Right atrium auricular region (tissue), 2 donors: ENCODE results near the gene RPL41. TPM values are rescaled to one million over a fixed set of nuclear protein-coding genes. Genes with fewer than 3 reads are reported as not detected.

Experiments used
- DNase-seq: peaks from one replicate; pipeline ENCODE4 v3.0.0-alpha.2; 2019; ENCODE audit warnings: low spot score
- H3K27ac ChIP-seq, 2 donors: fragments of 200-600 bp; sonication (generic); 1 replicate in 1 of 2; 2 replicates in 1 of 2; pipeline ENCODE4 v1.5.1; 2016 to 2019
- H3K27me3 ChIP-seq, 2 donors: fragments of 200-600 bp; sonication (generic); one replicate each; pipeline versions ENCODE4 v1.5.1 to v1.6.0; 2017 to 2019
- H3K36me3 ChIP-seq: fragments of 200-600 bp; sonication (generic); one replicate; pipeline ENCODE4 v1.5.1; 2016
- H3K4me1 ChIP-seq, 2 donors: fragments of 200-600 bp; sonication (generic); one replicate each; pipeline versions ENCODE4 v1.5.1 to v1.6.0; 2017 to 2019
- H3K4me3 ChIP-seq, 2 donors: fragments of 200-600 bp; sonication (generic); 1 replicate in 1 of 2; 2 replicates in 1 of 2; pipeline ENCODE4 v1.5.1; 2017 to 2019; ENCODE audit warnings: mild to moderate bottlenecking in 1 of 2, moderate library complexity in 1 of 2
- H3K9me3 ChIP-seq, 2 donors: fragments of 200-600 bp; sonication (generic); one replicate each; pipeline ENCODE4 v1.5.1; 2019
- CTCF ChIP-seq, 2 donors: fragments of 200-600 bp; sonication (generic); IDR thresholded peaks; one replicate each; pipeline ENCODE4 v1.5.1; 2019; ENCODE audit warnings: antibody characterized with exemption in 2 of 2
- total RNA-seq, 2 donors: library from RNA; depleted of rRNA; stranded (reverse); fragments of >200 nt; gene quantifications; one replicate each; pipeline ENCODE4 v1.1.0, GENCODE V29; 2016

Gene RPL41
- total RNA-seq, 2 donors from 2014 or later: 606 to 2,188 TPM

- peak overlapping the region; percentile 67 to 77 for H3K4me3 ChIP-seq
- H3K36me3 ChIP-seq: peaks cover 37% of the 10 kb centered on the region
- TF ChIP-seq CTCF (IDR thresholded peaks at IDR 0.05): no peak
- no peaks in the 10 kb centered on the region for H3K27me3 ChIP-seq
- no peaks in the 10 kb centered on the region for H3K9me3 ChIP-seq
- peak overlapping the region; percentile 90 for H3K27ac ChIP-seq
- no peak for DNase-seq
- H3K4me1 ChIP-seq: peaks cover 0 to 40% of the 10 kb centered on the region in 2 donors
These were observed 13.6 kb downstream of the RPL41 start for GRCh38 chr12:56129942-56130495.

GRCh38 chr12:56130876-56131275 lies 14.4 kb downstream of the RPL41 start:
- Histone ChIP-seq H3K4me3 (no peak overlapping the region), H3K4me1 (peaks cover 0 to 36% of the 10 kb centered on the region in 2 donors), H3K27me3 (no peaks in the 10 kb centered on the region), H3K9me3 (no peaks in the 10 kb centered on the region), H3K27ac (no peak overlapping the region), H3K36me3 (peaks cover 40% of the 10 kb centered on the region)
- no peak for TF ChIP-seq CTCF (IDR thresholded peaks at IDR 0.05)
- DNase-seq: no peak

GRCh38 chr12:56134897-56135296 lies 18.5 kb downstream of the RPL41 start:
- DNase-seq: no peak
- H3K9me3 ChIP-seq: no peaks in the 10 kb centered on the region
- no peaks in the 10 kb centered on the region for H3K27me3 ChIP-seq
- H3K27ac ChIP-seq: no peak overlapping the region
- no peak for TF ChIP-seq CTCF (IDR thresholded peaks at IDR 0.05)
- peaks cover 79% of the 10 kb centered on the region for H3K36me3 ChIP-seq
- H3K4me1 ChIP-seq: peaks cover 0 to 6% of the 10 kb centered on the region in 2 donors
- no peak overlapping the region for H3K4me3 ChIP-seq

GRCh38 chr12:56137853-56138571 lies 21.6 kb downstream of the RPL41 start:
- H3K4me3 ChIP-seq: no peak overlapping the region
- H3K36me3 ChIP-seq: peaks cover 88% of the 10 kb centered on the region
- TF ChIP-seq CTCF (IDR thresholded peaks at IDR 0.05): no peak
- no peaks in the 10 kb centered on the region for H3K27me3 ChIP-seq
- no peaks in the 10 kb centered on the region for H3K9me3 ChIP-seq
- H3K4me1 ChIP-seq: peaks cover 0 to 2% of the 10 kb centered on the region in 2 donors
- H3K27ac ChIP-seq: no peak overlapping the region
- no peak for DNase-seq

GRCh38 chr12:56141946-56142784 lies 25.7 kb downstream of the RPL41 start:
- H3K36me3 ChIP-seq: peaks cover 75% of the 10 kb centered on the region
- no peaks in the 10 kb centered on the region for H3K27me3 ChIP-seq
- TF ChIP-seq CTCF (IDR thresholded peaks at IDR 0.05): no peak
- H3K4me1 ChIP-seq: peaks cover 0 to 16% of the 10 kb centered on the region in 2 donors
- H3K27ac ChIP-seq: peak overlapping the region in 1 of 2 donors; percentile 74
- no peak overlapping the region for H3K4me3 ChIP-seq
- H3K9me3 ChIP-seq: no peaks in the 10 kb centered on the region
- DNase-seq: no peak
